ENCODE measurements around the gene ARL5C.

Gene ARL5C

GRCh38 chr17:39147221-39148185 lies 18.5 kb downstream of the ARL5C start:
- no peak for TF ChIP-seq GATA2 (IDR thresholded peaks at IDR 0.05; ENCODE audit: low read depth, low read length)
- no peak for TF ChIP-seq GATA3 (IDR thresholded peaks at IDR 0.05; ENCODE audit: low read depth, low read length)

GRCh38 chr17:39146273-39146672 lies 19.7 kb downstream of the ARL5C start:
- TF ChIP-seq GATA2 (IDR thresholded peaks at IDR 0.05; ENCODE audit: low read depth, low read length), result no peak
- TF ChIP-seq GATA3 (IDR thresholded peaks at IDR 0.05; ENCODE audit: low read depth, low read length), result no peak

GRCh38 chr17:39145143-39145542 lies 20.8 kb downstream of the ARL5C start:
- TF ChIP-seq GATA2 (IDR thresholded peaks at IDR 0.05; ENCODE audit: low read depth, low read length), result no peak
- TF ChIP-seq GATA3 (IDR thresholded peaks at IDR 0.05; ENCODE audit: low read depth, low read length), result no peak

- TF ChIP-seq GATA3 (IDR thresholded peaks at IDR 0.05; ENCODE audit: low read depth, low read length), result no peak
- TF ChIP-seq GATA2 (IDR thresholded peaks at IDR 0.05; ENCODE audit: low read depth, low read length), result no peak
Measured at GRCh38 chr17:39144416-39144840, 21.5 kb downstream of the ARL5C start.

- TF ChIP-seq GATA2 (IDR thresholded peaks at IDR 0.05; ENCODE audit: low read depth, low read length) (no peak), GATA3 (IDR thresholded peaks at IDR 0.05; ENCODE audit: low read depth, low read length) (no peak)
Measured at GRCh38 chr17:39143552-39144093, 22.3 kb downstream of the ARL5C start.

GRCh38 chr17:39141915-39142664 lies 23.9 kb downstream of the ARL5C start:
- TF ChIP-seq GATA3 (IDR thresholded peaks at IDR 0.05; ENCODE audit: low read depth, low read length), result no peak
- TF ChIP-seq GATA2 (IDR thresholded peaks at IDR 0.05; ENCODE audit: low read depth, low read length), result no peak

GRCh38 chr17:39141294-39141693 lies 24.7 kb downstream of the ARL5C start:
- no peak for TF ChIP-seq GATA3 (IDR thresholded peaks at IDR 0.05; ENCODE audit: low read depth, low read length)
- TF ChIP-seq GATA2 (IDR thresholded peaks at IDR 0.05; ENCODE audit: low read depth, low read length), result no peak

- no peak for TF ChIP-seq GATA3 (IDR thresholded peaks at IDR 0.05; ENCODE audit: low read depth, low read length)
- no peak for TF ChIP-seq GATA2 (IDR thresholded peaks at IDR 0.05; ENCODE audit: low read depth, low read length)
Measured at GRCh38 chr17:39139561-39139960, 26.4 kb downstream of the ARL5C start.

GRCh38 chr17:39139161-39139511 lies 26.8 kb downstream of the ARL5C start:
- TF ChIP-seq GATA3 (IDR thresholded peaks at IDR 0.05; ENCODE audit: low read depth, low read length) (no peak), GATA2 (IDR thresholded peaks at IDR 0.05; ENCODE audit: low read depth, low read length) (no peak)

- no peak for TF ChIP-seq GATA2 (IDR thresholded peaks at IDR 0.05; ENCODE audit: low read depth, low read length)
- TF ChIP-seq GATA3 (IDR thresholded peaks at IDR 0.05; ENCODE audit: low read depth, low read length), result no peak
Measured at GRCh38 chr17:39138431-39139160, 27.4 kb downstream of the ARL5C start.

GRCh38 chr17:39134878-39135277 lies 31.1 kb downstream of the ARL5C start:
- TF ChIP-seq GATA2 (IDR thresholded peaks at IDR 0.05; ENCODE audit: low read depth, low read length) (no peak), GATA3 (IDR thresholded peaks at IDR 0.05; ENCODE audit: low read depth, low read length) (no peak)

GRCh38 chr17:39132192-39132610 lies 33.8 kb downstream of the ARL5C start:
- no peak for TF ChIP-seq GATA3 (IDR thresholded peaks at IDR 0.05; ENCODE audit: low read depth, low read length)
- no peak for TF ChIP-seq GATA2 (IDR thresholded peaks at IDR 0.05; ENCODE audit: low read depth, low read length)

GRCh38 chr17:39131616-39132015 lies 34.3 kb downstream of the ARL5C start:
- no peak for TF ChIP-seq GATA2 (IDR thresholded peaks at IDR 0.05; ENCODE audit: low read depth, low read length)
- no peak for TF ChIP-seq GATA3 (IDR thresholded peaks at IDR 0.05; ENCODE audit: low read depth, low read length)

GRCh38 chr17:39130205-39130604 lies 35.8 kb downstream of the ARL5C start:
- TF ChIP-seq GATA2 (IDR thresholded peaks at IDR 0.05; ENCODE audit: low read depth, low read length), result no peak
- TF ChIP-seq GATA3 (IDR thresholded peaks at IDR 0.05; ENCODE audit: low read depth, low read length), result no peak

All from SH-SY5Y (cell line).